ENCODE measurements around the gene NMT2. TPM values are rescaled to one million over a fixed set of nuclear protein-coding genes. Genes with fewer than 3 reads are reported as not detected.

The NMT2 gene
- total and polyA plus RNA-seq, 2 experiments from 2014 or later = 11.7 to 16.8 TPM

DNA sequence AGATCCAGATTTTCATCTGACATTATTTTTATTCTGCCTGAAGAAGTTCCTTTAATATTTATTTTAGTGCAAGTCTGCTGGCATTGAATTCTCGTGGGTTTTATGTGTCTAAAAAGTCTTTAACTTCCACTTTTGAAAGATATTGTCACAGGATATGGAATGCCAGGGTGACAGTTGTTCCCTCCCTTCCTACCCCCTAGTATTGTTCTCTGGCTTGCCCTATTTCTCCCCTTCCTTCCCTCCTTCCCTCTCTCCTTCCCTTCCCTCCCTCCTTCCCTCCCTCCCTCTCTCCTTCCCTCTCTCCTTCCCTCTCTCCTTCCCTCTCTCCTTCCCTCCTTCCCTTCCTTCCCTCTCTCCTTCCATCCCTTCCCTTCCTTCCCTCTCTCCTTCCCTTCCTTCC, 109.8 kb downstream of the NMT2 start (continued):
- TF ChIP-seq ZNF331 (CRISPR knock-in tag; IDR thresholded peaks at IDR 0.05; ENCODE audit: low read depth) = no peak
- TF ChIP-seq, protein P1, sequence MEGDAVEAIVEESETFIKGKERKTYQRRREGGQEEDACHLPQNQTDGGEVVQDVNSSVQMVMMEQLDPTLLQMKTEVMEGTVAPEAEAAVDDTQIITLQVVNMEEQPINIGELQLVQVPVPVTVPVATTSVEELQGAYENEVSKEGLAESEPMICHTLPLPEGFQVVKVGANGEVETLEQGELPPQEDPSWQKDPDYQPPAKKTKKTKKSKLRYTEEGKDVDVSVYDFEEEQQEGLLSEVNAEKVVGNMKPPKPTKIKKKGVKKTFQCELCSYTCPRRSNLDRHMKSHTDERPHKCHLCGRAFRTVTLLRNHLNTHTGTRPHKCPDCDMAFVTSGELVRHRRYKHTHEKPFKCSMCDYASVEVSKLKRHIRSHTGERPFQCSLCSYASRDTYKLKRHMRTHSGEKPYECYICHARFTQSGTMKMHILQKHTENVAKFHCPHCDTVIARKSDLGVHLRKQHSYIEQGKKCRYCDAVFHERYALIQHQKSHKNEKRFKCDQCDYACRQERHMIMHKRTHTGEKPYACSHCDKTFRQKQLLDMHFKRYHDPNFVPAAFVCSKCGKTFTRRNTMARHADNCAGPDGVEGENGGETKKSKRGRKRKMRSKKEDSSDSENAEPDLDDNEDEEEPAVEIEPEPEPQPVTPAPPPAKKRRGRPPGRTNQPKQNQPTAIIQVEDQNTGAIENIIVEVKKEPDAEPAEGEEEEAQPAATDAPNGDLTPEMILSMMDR (conservative IDR thresholded peaks at IDR 0.05; ENCODE audit: low read depth in 2 of 2) = no peak

Small RNA genes lying within 50 kb of the gene (small RNA-seq; reads per million reads assigned to genes)
- gene AL590365.1 (ENCODE audit: low replicate concordance) = not detected

Other genes starting within 250 kb of the NMT2 start
- gene DCLRE1C, start 214.6 kb downstream of the NMT2 start, total RNA-seq (2014; rRNA removed; shearing (Covaris generic)) = 3.9 and 5.3 TPM in 2 replicates
- gene DCLRE1C, start 214.6 kb downstream of the NMT2 start, polyA plus RNA-seq (2016; fragmentation: Nextera tagmentation; extraction: Ambion mirVana) = 21.4 and 30.2 TPM in 2 replicates
- 1.2 TPM in 1 of 2 replicates, not detected in the other for gene MEIG1, start 209.3 kb downstream of the NMT2 start, total RNA-seq (2014; rRNA removed; shearing (Covaris generic))
- 0.50 TPM in 1 of 2 replicates, not detected in the other for gene MEIG1, start 209.3 kb downstream of the NMT2 start, polyA plus RNA-seq (2016; fragmentation: Nextera tagmentation; extraction: Ambion mirVana)
- gene OLAH, start 124.8 kb downstream of the NMT2 start, total RNA-seq (2014; rRNA removed; shearing (Covaris generic)) = not detected in 2 replicates
- 0.12 TPM in 1 of 2 replicates, not detected in the other for gene OLAH, start 124.8 kb downstream of the NMT2 start, polyA plus RNA-seq (2016; fragmentation: Nextera tagmentation; extraction: Ambion mirVana)
- gene ACBD7, start 79.9 kb downstream of the NMT2 start, total RNA-seq (2014; rRNA removed; shearing (Covaris generic)) = 14.7 and 24.1 TPM in 2 replicates
- gene ACBD7, start 79.9 kb downstream of the NMT2 start, polyA plus RNA-seq (2016; fragmentation: Nextera tagmentation; extraction: Ambion mirVana) = 1.2 and 2.8 TPM in 2 replicates
- gene RPP38, start 71.3 kb downstream of the NMT2 start, total RNA-seq (2014; rRNA removed; shearing (Covaris generic)) = 17.8 and 20.1 TPM in 2 replicates
- 42.8 and 50.7 TPM in 2 replicates for gene RPP38, start 71.3 kb downstream of the NMT2 start, polyA plus RNA-seq (2016; fragmentation: Nextera tagmentation; extraction: Ambion mirVana)
- 26.1 and 32.2 TPM in 2 replicates for gene FAM171A1, start 202.6 kb upstream of the NMT2 start, total RNA-seq (2014; rRNA removed; shearing (Covaris generic))
- gene FAM171A1, start 202.6 kb upstream of the NMT2 start, polyA plus RNA-seq (2016; fragmentation: Nextera tagmentation; extraction: Ambion mirVana) = 11.3 and 11.8 TPM in 2 replicates